IMR-90 (cell line): ENCODE data around the gene LSM8.

Experiments
- CEBPB ChIP-seq: IDR thresholded peaks from 2 replicates; pipeline ENCODE4 v1.6.1; 2012; ENCODE audit warnings: low read depth, low read length, improper control_type of control experiment
- FOS ChIP-seq: fragments of 150-350 bp; IDR thresholded peaks from 2 replicates; pipeline ENCODE4 v1.6.1; 2016; ENCODE audit warnings: low read depth, low read length
- POLR2A ChIP-seq: IDR thresholded peaks from 2 replicates; pipeline ENCODE4 v1.6.1; 2012; ENCODE audit warnings: mild to moderate bottlenecking, low read depth, low read length
- RCOR1 ChIP-seq: IDR thresholded peaks from 2 replicates; pipeline ENCODE4 v1.6.1; 2012; ENCODE audit warnings: mild to moderate bottlenecking, low read length, improper control_type of control experiment; ENCODE audit not compliant: insufficient replicate concordance
- RFX5 ChIP-seq: IDR thresholded peaks from 2 replicates; pipeline ENCODE4 v1.8.0; 2012; ENCODE audit warnings: low read depth, mild to moderate bottlenecking, low read length, moderate library complexity
- TF ChIP-seq, protein P1 (sequence below): conservative IDR thresholded peaks from 2 replicates; pipeline ENCODE4 v1.5.1; 2012; ENCODE audit warnings: mild to moderate bottlenecking, low read depth, low read length, improper control_type of control experiment

GRCh38 chr7:118153551-118154177 is 30.3 kb upstream of the LSM8 start:
- TF ChIP-seq, protein P1, sequence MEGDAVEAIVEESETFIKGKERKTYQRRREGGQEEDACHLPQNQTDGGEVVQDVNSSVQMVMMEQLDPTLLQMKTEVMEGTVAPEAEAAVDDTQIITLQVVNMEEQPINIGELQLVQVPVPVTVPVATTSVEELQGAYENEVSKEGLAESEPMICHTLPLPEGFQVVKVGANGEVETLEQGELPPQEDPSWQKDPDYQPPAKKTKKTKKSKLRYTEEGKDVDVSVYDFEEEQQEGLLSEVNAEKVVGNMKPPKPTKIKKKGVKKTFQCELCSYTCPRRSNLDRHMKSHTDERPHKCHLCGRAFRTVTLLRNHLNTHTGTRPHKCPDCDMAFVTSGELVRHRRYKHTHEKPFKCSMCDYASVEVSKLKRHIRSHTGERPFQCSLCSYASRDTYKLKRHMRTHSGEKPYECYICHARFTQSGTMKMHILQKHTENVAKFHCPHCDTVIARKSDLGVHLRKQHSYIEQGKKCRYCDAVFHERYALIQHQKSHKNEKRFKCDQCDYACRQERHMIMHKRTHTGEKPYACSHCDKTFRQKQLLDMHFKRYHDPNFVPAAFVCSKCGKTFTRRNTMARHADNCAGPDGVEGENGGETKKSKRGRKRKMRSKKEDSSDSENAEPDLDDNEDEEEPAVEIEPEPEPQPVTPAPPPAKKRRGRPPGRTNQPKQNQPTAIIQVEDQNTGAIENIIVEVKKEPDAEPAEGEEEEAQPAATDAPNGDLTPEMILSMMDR, result peak; percentile 54
- no peak for TF ChIP-seq CEBPB
- no peak for TF ChIP-seq FOS
- no peak for TF ChIP-seq RCOR1
- TF ChIP-seq RFX5, result no peak
- no peak for TF ChIP-seq POLR2A
